CD4-positive, alpha-beta T cell treated with Interleukin-15 for 4 hours (primary cell): ENCODE data around the gene TMED8.
"Not testable (repeated sequence)": the region's sequence is repeated elsewhere in the genome, so short reads cannot be mapped to it uniquely, and the experiment has no call there.

Source experiments
- DNase-seq: peaks from one replicate; pipeline ENCODE4 v3.0.0-alpha.2; 2020; ENCODE audit warnings: low spot score

The TMED8 gene

GRCh38 chr14:77359626-77360025 lies 17.3 kb downstream of the TMED8 start:
- no peak for DNase-seq

- DNase-seq: no peak
Observed at GRCh38 chr14:77356899-77357298, 20.0 kb downstream of the TMED8 start.

GRCh38 chr14:77355811-77356210 lies 21.1 kb downstream of the TMED8 start:
- DNase-seq: no peak

- no peak for DNase-seq
Observed at GRCh38 chr14:77353469-77354141, 23.3 kb downstream of the TMED8 start.

- DNase-seq: no peak
Observed at GRCh38 chr14:77347751-77348150, 29.1 kb downstream of the TMED8 start.

- DNase-seq: no peak
Observed at GRCh38 chr14:77346495-77346894, 30.4 kb downstream of the TMED8 start.

- no peak for DNase-seq
Observed at GRCh38 chr14:77344377-77344996, 32.4 kb downstream of the TMED8 start.

- no peak for DNase-seq
Observed at GRCh38 chr14:77343662-77344061, 33.2 kb downstream of the TMED8 start.

GRCh38 chr14:77342726-77343397 lies 34.0 kb downstream of the TMED8 start:
- no peak for DNase-seq

GRCh38 chr14:77340389-77340788 lies 36.5 kb downstream of the TMED8 start:
- DNase-seq: no peak

- DNase-seq: no peak
Observed at GRCh38 chr14:77339407-77339806, 37.5 kb downstream of the TMED8 start.

- no peak for DNase-seq
Observed at GRCh38 chr14:77338302-77338701, 38.6 kb downstream of the TMED8 start.

GRCh38 chr14:77337880-77338279 lies 39.0 kb downstream of the TMED8 start:
- DNase-seq: no peak

- DNase-seq: not testable (repeated sequence)
Observed at GRCh38 chr14:77337255-77337654, 39.6 kb downstream of the TMED8 start.

- no peak for DNase-seq
Observed at GRCh38 chr14:77335576-77335975, 41.3 kb downstream of the TMED8 start.

- DNase-seq: no peak
Observed at GRCh38 chr14:77329872-77330271, 47.0 kb downstream of the TMED8 start.

- DNase-seq: no peak
Observed at GRCh38 chr14:77327111-77327510, 49.8 kb downstream of the TMED8 start.

- DNase-seq: no peak
Observed at GRCh38 chr14:77325746-77326094, 51.2 kb downstream of the TMED8 start.

- DNase-seq: no peak
Observed at GRCh38 chr14:77324816-77325745, 51.8 kb downstream of the TMED8 start.

- DNase-seq: no peak
Observed at GRCh38 chr14:77324289-77324688, 52.6 kb downstream of the TMED8 start.

GRCh38 chr14:77323571-77323970 lies 53.3 kb downstream of the TMED8 start:
- no peak for DNase-seq

- DNase-seq: no peak
Observed at GRCh38 chr14:77322951-77323350, 53.9 kb downstream of the TMED8 start.
